HT-29 (cell line): ENCODE data around the gene TRPC5OS. TPM values are rescaled to one million over a fixed set of nuclear protein-coding genes. Genes with fewer than 3 reads are reported as not detected.

Experiments used
- DNase-seq: peaks from one replicate; pipeline ENCODE4 v3.0.0-alpha.2; 2015; ENCODE audit warnings: low spot score
- total RNA-seq: library from RNA; depleted of rRNA; stranded (reverse); fragments of >200 nt; shearing (Covaris generic); gene quantifications from 2 replicates; pipeline ENCODE4 v1.2.3, GENCODE V29; 2014; rRNA removed

Gene TRPC5OS
- total RNA-seq, 1 experiment from 2014 or later = not detected

DNA sequence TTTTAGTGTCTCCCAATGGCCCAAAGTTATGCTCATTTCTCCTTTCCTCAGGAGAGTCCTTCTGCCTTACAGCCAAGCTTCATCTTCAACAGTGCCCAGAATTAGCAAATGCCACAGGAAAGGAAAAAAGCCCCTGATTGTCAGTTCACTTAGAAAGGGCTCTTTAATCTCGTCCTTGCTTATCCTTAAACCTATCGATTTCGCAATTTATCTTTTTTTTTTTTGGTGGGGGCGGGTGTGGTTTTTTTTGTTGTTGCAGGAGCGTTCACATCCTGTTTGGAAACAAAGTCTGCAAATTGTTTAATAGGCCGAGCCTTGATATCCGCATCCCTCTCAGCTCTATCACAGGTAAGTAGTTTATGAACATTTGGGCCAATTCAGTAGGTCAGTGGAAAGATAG is 20.2 kb downstream of the TRPC5OS start:
- no peak for DNase-seq

DNA sequence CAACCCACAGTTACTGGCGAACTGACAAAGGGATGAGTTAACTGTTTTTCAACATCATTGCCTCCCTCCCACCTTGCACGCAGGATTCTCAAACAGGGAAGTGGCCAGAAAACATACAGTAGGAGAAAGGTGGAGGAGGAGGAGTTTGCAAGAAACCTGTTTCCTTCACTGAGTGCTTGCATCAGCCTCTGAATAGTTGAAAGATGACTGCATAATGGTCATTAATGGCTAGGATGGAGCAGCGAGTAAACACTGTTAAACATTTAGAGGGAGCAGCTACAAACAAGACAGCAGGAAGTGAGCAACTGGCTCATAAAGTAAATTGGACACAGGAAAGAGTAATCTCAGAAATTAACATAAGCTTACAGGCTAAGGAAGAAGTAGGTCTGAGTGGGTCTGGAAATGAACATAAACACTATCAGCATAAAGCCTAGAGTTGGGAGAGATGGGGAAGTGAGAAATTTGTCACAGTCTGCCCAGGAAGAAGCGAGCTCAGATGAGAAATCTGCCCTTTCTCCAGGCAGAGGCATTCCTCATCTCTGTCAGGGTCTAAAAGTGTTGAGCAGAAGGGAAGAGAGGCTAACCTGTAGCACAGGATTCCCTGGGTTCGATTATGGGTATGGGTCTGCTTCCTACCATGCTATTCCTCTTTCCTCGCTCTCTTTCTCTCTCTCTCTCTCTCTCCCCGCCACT is 38.6 kb downstream of the TRPC5OS start:
- peak; percentile 81 for DNase-seq

DNA sequence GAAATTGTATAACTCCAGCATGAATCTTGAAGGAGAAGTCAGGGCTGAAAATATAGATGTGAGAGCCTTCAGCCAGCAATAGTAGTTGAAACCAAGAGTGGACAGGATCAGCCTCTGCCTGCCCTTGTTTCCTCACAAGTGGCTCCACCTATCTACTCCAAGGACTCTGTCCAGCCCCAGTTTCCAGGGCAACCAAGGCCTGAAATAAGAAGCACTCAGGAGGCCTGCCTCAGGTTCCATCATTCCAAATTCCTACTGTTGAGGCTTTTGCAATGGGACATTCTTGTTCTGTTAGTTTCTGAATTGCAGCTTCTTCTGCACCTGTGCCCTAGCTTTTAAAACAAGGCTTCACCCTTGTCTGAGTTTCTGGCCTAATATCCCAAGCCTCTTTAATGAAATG is 41.6 kb downstream of the TRPC5OS start:
- no peak for DNase-seq

DNA sequence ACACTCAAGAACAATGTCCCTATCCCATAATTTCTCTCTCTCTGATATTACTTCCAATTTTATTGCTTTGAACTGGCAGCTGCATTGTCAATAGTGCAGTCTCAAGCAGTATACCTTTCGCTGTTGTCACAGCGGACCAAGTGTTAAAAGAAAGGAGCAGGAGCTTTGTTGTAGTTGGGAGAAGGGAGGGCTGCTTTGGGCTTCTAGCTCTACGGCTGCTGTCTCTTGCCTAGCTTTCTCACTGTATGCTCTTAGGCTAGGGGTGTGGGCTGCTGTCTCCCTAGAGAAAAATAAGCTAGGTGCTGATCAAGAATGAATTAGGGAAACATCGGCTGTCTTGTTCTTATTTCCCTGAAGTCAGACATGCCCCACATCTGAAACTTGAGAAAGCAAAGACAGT is 52.5 kb downstream of the TRPC5OS start:
- DNase-seq = no peak

Other genes with a start within 250 kb of the TRPC5OS start
- 57.7 and 62.6 TPM in 2 replicates for gene ALG13, start 195.0 kb upstream of the TRPC5OS start, total RNA-seq
- gene TRPC5, start 206.6 kb downstream of the TRPC5OS start, total RNA-seq = not detected in 2 replicates
- not detected in 2 replicates for gene RTL4, start 206.8 kb downstream of the TRPC5OS start, total RNA-seq